HG03571 (cell line): Measurements from ENCODE around the gene MED12L.

Source experiments
- ATAC-seq: cut with Tn5 transposase; IDR thresholded peaks from one replicate; pipeline ENCODE4 v1.9.1; 2021; ENCODE audit not compliant: unreplicated experiment

The MED12L gene

DNA sequence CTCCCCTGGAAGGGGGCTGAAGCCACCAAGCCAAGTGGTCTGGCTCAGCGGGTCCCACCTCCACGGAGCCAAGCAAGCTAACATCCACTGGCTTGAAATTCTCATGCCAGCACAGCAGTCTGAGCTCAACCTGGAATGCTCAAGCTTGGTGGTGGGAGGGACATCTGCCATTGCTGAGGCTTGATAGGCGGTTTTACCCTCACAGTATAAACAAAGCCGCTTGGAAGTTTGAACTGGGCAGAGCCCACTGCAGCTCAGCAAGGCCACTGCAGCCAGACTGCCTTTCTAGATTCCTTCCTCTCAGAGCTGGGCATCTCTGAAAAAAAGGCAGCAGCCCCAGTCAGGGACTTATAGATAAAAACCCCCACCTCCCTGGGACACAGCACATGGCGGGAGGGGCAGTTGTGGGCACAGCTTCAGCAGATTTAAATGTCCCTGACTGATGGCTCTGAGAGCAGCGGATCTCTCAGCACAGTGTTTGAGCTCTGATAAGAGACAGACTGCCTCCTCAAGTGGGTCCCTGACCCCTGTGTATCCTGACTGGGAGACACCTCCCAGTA, 398.6 kb downstream of the MED12L start:
- no peak for ATAC-seq
